LHCN-M2 (cell line): ENCODE measurements around the gene EMP3. TPM values are rescaled to one million over a fixed set of nuclear protein-coding genes. Genes with fewer than 3 reads are reported as not detected.
"Not testable (repeated sequence)": the region's sequence is repeated elsewhere in the genome, so short reads cannot be mapped to it uniquely, and the experiment has no call there.

ENCODE experiments used
- DNase-seq: peaks from one replicate; pipeline ENCODE4 v3.0.0-alpha.2; 2012; ENCODE audit warnings: low read depth
- total RNA-seq: library from RNA; depleted of rRNA; stranded (reverse); fragments of >200 nt; gene quantifications from 2 replicates; pipeline ENCODE4 v1.2.3, GENCODE V29; 2014

The EMP3 gene
- total RNA-seq, 1 experiment from 2014 or later = 258 TPM

- DNase-seq = not testable (repeated sequence)
These were observed 7.7 kb upstream of the EMP3 start for GRCh38 chr19:48317708-48317960.

- no peak for DNase-seq
These were observed 6.9 kb upstream of the EMP3 start for GRCh38 chr19:48318286-48318987.

- DNase-seq = peak; percentile 77
These were observed 5.5 kb upstream of the EMP3 start for GRCh38 chr19:48319647-48320541.

GRCh38 chr19:48321372-48321621 is 4.1 kb upstream of the EMP3 start:
- peak; percentile 26 for DNase-seq

GRCh38 chr19:48321622-48322591 is 3.4 kb upstream of the EMP3 start:
- DNase-seq = peak; percentile 98

GRCh38 chr19:48329167-48329891 is 4.0 kb downstream of the EMP3 start:
- DNase-seq = peak; percentile 66

GRCh38 chr19:48330012-48330681 is 4.8 kb downstream of the EMP3 start:
- no peak for DNase-seq

GRCh38 chr19:48332351-48332661 is 7.0 kb downstream of the EMP3 start:
- no peak for DNase-seq

- DNase-seq = peak; percentile 99
These were observed 7.5 kb downstream of the EMP3 start for GRCh38 chr19:48332662-48333466.

GRCh38 chr19:48333467-48334384 is 8.4 kb downstream of the EMP3 start:
- DNase-seq = peak; percentile 81

GRCh38 chr19:48338253-48338755 is 13.0 kb downstream of the EMP3 start:
- DNase-seq = no peak

GRCh38 chr19:48338802-48339503 is 13.6 kb downstream of the EMP3 start:
- DNase-seq = no peak

GRCh38 chr19:48340995-48341394 is 15.6 kb downstream of the EMP3 start:
- peak; percentile 39 for DNase-seq

GRCh38 chr19:48341515-48342413 is 16.4 kb downstream of the EMP3 start:
- no peak for DNase-seq

GRCh38 chr19:48342414-48342738 is 17.0 kb downstream of the EMP3 start:
- no peak for DNase-seq

GRCh38 chr19:48342841-48343540 is 17.6 kb downstream of the EMP3 start:
- peak; percentile 48 for DNase-seq

- no peak for DNase-seq
These were observed 19.5 kb downstream of the EMP3 start for GRCh38 chr19:48344892-48345291.
